Choroid plexus epithelial cell (primary cell): ENCODE measurements around the gene MIF.

Experiments
- DNase-seq: peaks from one replicate; pipeline ENCODE4 v3.0.0-alpha.2; 2010; ENCODE audit warnings: low read depth
- H3K4me3 ChIP-seq: 2 replicates; pipeline ENCODE4 v1.5.1; 2011; ENCODE audit warnings: low read depth, mild to moderate bottlenecking, control low read depth, low read length, moderate library complexity
- TF ChIP-seq, protein P1 (sequence below): conservative IDR thresholded peaks from 2 replicates; pipeline ENCODE4 v1.5.1; 2011; ENCODE audit warnings: low read depth, mild to moderate bottlenecking, control low read depth, inconsistent platforms, low read length, moderate library complexity

Gene MIF

DNA sequence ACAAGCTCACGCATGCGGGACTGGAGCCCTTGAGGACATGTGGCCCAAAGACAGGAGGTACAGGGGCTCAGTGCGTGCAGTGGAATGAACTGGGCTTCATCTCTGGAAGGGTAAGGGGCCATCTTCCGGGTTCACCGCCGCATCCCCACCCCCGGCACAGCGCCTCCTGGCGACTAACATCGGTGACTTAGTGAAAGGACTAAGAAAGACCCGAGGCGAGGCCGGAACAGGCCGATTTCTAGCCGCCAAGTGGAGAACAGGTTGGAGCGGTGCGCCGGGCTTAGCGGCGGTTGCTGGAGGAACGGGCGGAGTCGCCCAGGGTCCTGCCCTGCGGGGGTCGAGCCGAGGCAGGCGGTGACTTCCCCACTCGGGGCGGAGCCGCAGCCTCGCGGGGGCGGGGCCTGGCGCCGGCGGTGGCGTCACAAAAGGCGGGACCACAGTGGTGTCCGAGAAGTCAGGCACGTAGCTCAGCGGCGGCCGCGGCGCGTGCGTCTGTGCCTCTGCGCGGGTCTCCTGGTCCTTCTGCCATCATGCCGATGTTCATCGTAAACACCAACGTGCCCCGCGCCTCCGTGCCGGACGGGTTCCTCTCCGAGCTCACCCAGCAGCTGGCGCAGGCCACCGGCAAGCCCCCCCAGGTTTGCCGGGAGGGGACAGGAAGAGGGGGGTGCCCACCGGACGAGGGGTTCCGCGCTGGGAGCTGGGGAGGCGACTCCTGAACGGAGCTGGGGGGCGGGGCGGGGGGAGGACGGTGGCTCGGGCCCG lies at the start of gene MIF:
Gene MIF, plus strand, starts transcription at position 439 of the 765 bp plus-strand sequence. Its CDS starts 92 bp downstream, at position 531.
- TF ChIP-seq, protein P1, sequence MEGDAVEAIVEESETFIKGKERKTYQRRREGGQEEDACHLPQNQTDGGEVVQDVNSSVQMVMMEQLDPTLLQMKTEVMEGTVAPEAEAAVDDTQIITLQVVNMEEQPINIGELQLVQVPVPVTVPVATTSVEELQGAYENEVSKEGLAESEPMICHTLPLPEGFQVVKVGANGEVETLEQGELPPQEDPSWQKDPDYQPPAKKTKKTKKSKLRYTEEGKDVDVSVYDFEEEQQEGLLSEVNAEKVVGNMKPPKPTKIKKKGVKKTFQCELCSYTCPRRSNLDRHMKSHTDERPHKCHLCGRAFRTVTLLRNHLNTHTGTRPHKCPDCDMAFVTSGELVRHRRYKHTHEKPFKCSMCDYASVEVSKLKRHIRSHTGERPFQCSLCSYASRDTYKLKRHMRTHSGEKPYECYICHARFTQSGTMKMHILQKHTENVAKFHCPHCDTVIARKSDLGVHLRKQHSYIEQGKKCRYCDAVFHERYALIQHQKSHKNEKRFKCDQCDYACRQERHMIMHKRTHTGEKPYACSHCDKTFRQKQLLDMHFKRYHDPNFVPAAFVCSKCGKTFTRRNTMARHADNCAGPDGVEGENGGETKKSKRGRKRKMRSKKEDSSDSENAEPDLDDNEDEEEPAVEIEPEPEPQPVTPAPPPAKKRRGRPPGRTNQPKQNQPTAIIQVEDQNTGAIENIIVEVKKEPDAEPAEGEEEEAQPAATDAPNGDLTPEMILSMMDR, result peak; percentile 85
- DNase-seq, result peak; percentile 97
- H3K4me3 ChIP-seq, result peak within 1 kb of the TSS; percentile 92

DNA sequence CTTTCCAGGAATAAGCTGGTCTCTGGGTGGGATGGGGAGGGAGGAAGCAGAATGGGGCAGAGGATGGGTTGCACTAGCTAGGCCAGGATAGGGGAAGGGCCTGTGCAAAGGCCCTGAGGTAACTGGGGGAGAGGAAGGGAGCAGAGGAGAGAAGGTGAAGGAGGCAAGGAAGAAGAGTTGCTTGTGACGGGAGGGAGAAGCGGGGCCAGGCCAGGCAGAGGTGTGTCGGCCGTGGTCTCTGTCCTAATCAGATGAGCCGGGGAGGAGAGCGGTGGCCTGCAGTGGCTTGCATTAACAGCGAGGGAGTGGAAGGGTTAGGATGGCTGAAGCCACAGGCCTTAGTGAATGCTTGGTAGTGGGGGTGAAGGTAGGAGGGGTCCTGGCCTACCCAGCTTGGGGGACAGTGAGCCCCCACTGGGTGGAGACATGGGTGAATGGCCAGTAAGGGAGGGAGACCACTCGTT lies 49.4 kb upstream of the MIF start:
- TF ChIP-seq, protein P1, result no peak
- no peak overlapping the region for H3K4me3 ChIP-seq
- no peak for DNase-seq

DNA sequence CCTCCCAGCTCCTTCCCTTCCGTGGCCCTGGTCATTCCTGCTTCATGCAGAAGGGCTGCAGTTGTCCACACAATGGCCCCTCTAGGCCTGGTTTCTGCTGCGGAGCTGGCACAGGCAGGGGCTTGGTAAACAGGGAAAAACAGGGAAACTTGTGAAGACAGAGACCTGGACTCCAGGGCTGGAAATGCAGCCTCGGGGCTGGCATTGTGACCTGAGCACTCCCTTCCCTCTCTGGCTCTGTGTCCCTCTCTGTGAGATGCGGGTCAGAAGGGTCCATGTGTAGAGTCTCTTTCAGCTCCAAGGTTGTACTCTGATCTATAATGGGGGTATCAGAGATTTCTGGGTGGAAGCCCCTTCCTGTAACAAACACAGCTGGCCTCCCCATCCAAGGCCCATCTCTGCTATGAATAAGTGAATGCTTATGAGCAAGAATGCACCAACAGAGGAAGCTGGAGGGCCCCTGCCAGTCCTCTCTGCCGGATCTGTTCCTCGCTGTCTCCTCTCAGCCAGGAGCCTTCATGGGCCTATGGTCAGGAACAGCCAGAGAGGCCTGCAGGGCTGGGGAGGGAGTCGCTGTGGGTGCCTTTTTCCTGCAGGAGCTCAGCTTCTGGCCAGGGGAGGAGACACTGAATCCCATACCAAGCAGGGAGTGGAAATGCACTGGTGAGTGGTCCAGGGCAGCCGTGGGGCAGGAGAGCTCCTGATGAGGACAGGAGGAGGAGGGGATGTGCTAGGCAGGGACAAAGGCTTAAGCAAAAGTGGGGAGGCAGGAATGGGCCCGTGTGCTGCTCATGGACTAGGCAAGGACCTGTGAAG lies 48.7 kb upstream of the MIF start:
- DNase-seq, result no peak
- TF ChIP-seq, protein P1, result no peak
- no peak overlapping the region for H3K4me3 ChIP-seq

DNA sequence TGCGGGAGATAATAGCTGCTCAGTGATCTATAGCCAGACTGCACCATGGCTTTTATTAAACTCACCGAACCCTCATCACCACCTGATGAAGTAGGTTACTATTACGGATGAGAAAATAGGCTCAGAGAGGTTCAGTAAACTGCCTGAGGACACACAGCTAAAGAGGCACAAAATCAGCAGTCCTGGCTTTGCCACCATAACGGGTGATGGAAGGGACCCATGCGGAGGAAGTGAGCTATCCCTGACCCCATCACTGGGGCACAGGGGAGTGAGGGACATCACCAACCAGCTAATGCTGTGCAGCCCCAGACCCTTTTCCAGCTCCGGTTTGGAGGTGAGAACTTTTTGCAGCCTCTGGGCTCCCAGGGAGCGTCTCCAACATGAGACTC lies 48.1 kb upstream of the MIF start:
- no peak for DNase-seq
- TF ChIP-seq, protein P1, result no peak
- no peak overlapping the region for H3K4me3 ChIP-seq

DNA sequence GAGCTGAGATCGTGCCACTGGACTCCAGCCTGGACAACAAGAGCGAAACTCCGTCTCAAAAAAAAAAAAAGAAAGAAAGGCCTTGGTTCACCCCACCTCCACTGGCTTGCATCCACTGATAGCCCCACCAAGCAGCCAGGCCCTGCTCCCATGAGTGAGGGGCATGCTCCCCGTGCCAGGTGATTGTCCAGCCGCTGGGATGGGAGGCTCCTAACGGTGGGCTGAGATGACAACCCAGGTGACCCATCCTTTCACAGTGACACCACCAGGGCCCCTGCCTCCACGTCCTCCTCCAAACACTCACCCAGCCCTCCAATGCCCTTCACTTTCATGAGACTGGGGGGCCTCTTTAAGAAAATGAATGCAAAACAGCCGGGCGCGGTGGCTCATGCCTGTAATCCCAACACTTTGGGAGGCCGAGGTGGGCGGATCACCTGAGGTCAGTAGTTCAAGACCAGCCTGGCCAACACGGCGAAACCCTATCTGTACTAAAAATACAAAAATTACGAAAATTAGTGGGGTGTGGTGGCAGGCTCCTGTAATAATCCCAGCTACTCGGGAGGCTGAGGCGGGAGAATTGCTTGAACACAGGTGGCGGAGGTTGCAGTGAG lies 46.8 kb upstream of the MIF start:
- DNase-seq, result no peak
- TF ChIP-seq, protein P1, result no peak
- H3K4me3 ChIP-seq, result no peak overlapping the region

DNA sequence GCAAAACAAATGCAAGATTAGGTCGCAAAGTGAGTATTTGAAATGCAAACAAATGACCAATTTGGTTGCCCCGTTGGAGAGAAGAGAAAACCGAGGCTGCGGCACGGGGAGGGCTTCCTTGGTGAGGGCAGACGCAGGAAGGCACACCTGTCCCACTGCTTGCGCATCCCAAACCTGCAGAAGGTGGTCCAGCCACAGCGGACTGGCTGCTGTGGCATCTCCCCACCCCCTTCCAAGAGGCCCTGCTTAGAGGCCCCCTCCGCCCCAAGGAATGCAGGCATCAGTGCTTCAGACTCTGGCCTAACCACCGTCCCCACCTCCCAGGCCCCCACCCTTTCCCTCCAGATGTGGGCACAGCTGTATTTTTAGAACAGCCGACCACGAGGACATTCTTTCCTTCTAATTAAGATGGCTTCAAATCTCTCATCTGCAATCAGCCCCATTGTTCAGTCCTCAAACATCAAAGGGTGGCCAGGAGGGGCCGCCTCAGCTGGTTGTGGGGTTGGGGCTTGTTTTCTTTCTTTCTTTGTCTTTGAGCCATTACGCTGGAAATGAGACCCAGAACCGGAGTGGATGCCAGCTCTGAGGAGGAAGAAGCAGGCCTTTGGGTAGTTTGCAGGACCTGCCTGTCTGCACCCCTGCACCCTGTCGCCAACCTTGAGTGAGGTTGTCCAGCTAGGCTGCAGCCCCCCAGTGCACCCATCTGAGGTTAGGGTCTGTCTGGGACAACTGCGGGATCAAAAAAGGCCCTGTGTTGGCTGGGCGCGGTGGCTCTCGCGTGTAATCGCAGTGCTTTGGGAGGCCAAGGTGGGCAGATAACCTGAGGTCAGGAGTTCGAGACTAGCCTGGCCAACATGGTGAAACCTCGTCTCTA lies 46.0 kb upstream of the MIF start:
- no peak for DNase-seq
- TF ChIP-seq, protein P1, result no peak
- no peak overlapping the region for H3K4me3 ChIP-seq
